Trophoblast cell (in vitro differentiated cells and primary cell): Measurements from ENCODE around the gene EMC6.

Source experiments
- DNase-seq, 2 donors: peaks; one replicate each; pipeline ENCODE4 v3.0.0-alpha.2; 2016
- H2AFZ ChIP-seq: 2 replicates; pipeline ENCODE4 v1.6.1; 2013; ENCODE audit warnings: low read length, moderate library complexity, mild to moderate bottlenecking; ENCODE audit not compliant: insufficient read depth, poor library complexity
- H2AK5ac ChIP-seq: 2 replicates; pipeline ENCODE4 v1.6.1; 2013; ENCODE audit warnings: mild to moderate bottlenecking, low read length
- H2BK120ac ChIP-seq: 2 replicates; pipeline ENCODE4 v1.6.1; 2013; ENCODE audit warnings: low read length, mild to moderate bottlenecking, moderate library complexity; ENCODE audit not compliant: insufficient read depth, poor library complexity
- H2BK12ac ChIP-seq: 2 replicates; pipeline ENCODE4 v1.6.1; 2013; ENCODE audit warnings: mild to moderate bottlenecking, low read length, moderate library complexity
- H2BK5ac ChIP-seq: 2 replicates; pipeline ENCODE4 v1.6.1; 2013; ENCODE audit warnings: low read length, low read depth, moderate library complexity, mild to moderate bottlenecking; ENCODE audit not compliant: poor library complexity
- H3K14ac ChIP-seq: 2 replicates; pipeline ENCODE4 v1.6.1; 2013; ENCODE audit warnings: mild to moderate bottlenecking, low read length
- H3K18ac ChIP-seq: 2 replicates; pipeline ENCODE4 v1.6.1; 2013; ENCODE audit warnings: mild to moderate bottlenecking, low read length
- H3K23ac ChIP-seq: 2 replicates; pipeline ENCODE4 v1.6.1; 2013; ENCODE audit warnings: low read length
- H3K27ac ChIP-seq: 2 replicates; pipeline ENCODE4 v1.5.1; 2013; ENCODE audit warnings: low read depth, mild to moderate bottlenecking, inconsistent platforms, low read length, moderate library complexity
- H3K27me3 ChIP-seq: 2 replicates; pipeline ENCODE4 v1.6.1; 2013; ENCODE audit warnings: inconsistent platforms, mild to moderate bottlenecking, low read length, moderate library complexity; ENCODE audit not compliant: insufficient read depth
- H3K36me3 ChIP-seq, 2 experiments: 1 replicate in 1 of 2; 2 replicates in 1 of 2; pipeline ENCODE4 v1.6.1; 2013; ENCODE audit warnings: low read length in 2 of 2, mild to moderate bottlenecking in 2 of 2, moderate library complexity in 1 of 2; ENCODE audit not compliant: insufficient read depth in 2 of 2, control insufficient read depth in 1 of 2
- H3K4ac ChIP-seq: 2 replicates; pipeline ENCODE4 v1.6.1; 2013; ENCODE audit warnings: low read depth, mild to moderate bottlenecking, low read length, moderate library complexity
- H3K4me1 ChIP-seq, 2 experiments: 1 replicate in 1 of 2; 2 replicates in 1 of 2; pipeline ENCODE4 v1.6.1; 2013; ENCODE audit warnings: low read length in 2 of 2, mild to moderate bottlenecking in 2 of 2, moderate library complexity in 1 of 2; ENCODE audit not compliant: insufficient read depth in 2 of 2, control insufficient read depth in 1 of 2
- H3K4me2 ChIP-seq: 2 replicates; pipeline ENCODE4 v1.6.1; 2013; ENCODE audit warnings: inconsistent platforms, mild to moderate bottlenecking, low read length, moderate library complexity
- H3K4me3 ChIP-seq: 2 replicates; pipeline ENCODE4 v1.5.1; 2013; ENCODE audit warnings: mild to moderate bottlenecking, low read depth, low read length, inconsistent platforms
- H3K79me1 ChIP-seq: one replicate; pipeline ENCODE4 v1.6.1; 2013; ENCODE audit warnings: low read length
- H3K79me2 ChIP-seq: 2 replicates; pipeline ENCODE4 v1.6.1; 2013; ENCODE audit warnings: low read length, mild to moderate bottlenecking; ENCODE audit not compliant: control insufficient read depth, insufficient read depth, poor library complexity
- H3K9ac ChIP-seq: 2 replicates; pipeline ENCODE4 v1.6.1; 2013; ENCODE audit warnings: mild to moderate bottlenecking, low read length
- H3K9me3 ChIP-seq: 2 replicates; pipeline ENCODE4 v1.6.1; 2013; ENCODE audit warnings: low read depth, mild to moderate bottlenecking, control low read depth, inconsistent platforms, low read length; ENCODE audit not compliant: insufficient read depth
- H4K12ac ChIP-seq: 2 replicates; pipeline ENCODE4 v1.6.1; 2013; ENCODE audit warnings: low read depth, mild to moderate bottlenecking, low read length, moderate library complexity
- H4K8ac ChIP-seq: 2 replicates; pipeline ENCODE4 v1.6.1; 2013; ENCODE audit warnings: low read depth, mild to moderate bottlenecking, low read length, moderate library complexity
- H4K91ac ChIP-seq: one replicate; pipeline ENCODE4 v1.6.1; 2013; ENCODE audit warnings: low read depth, mild to moderate bottlenecking, low read length, moderate library complexity
- WGBS: extraction: QIAGEN DNeasy Blood & Tissue Kit; methylation state at CpG from one replicate; pipeline ENCODE4 v1.1.7; 2013; ENCODE audit warnings: missing lambda C conversion rate; ENCODE audit not compliant: insufficient read length, insufficient coverage; ENCODE audit errors: extremely low coverage; 5-methylcytosine and 5-hydroxymethylcytosine counted together

Gene EMC6

GRCh38 chr17:3689262-3690093, 20.9 kb downstream of the EMC6 start:
- Histone ChIP-seq H4K8ac (no peak overlapping the region), H3K27ac (no peak overlapping the region), H2AK5ac (no peak overlapping the region), H3K36me3 (no peaks in the 10 kb centered on the region), H3K4me2 (no peak overlapping the region), H3K4me3 (no peak overlapping the region), H2BK5ac (no peak overlapping the region), H3K27me3 (peaks cover under 1% of the 10 kb centered on the region), H2BK120ac (no peak overlapping the region), H3K14ac (no peak overlapping the region), H4K91ac (no peak overlapping the region), H3K18ac (no peak overlapping the region), H3K4me1 (no peaks in the 10 kb centered on the region), H3K79me2 (no peaks in the 10 kb centered on the region), H3K4ac (no peak overlapping the region), H2AFZ (no peak overlapping the region), H3K9ac (no peak overlapping the region), H3K23ac (no peak overlapping the region), H4K12ac (no peak overlapping the region), H3K79me1 (no peaks in the 10 kb centered on the region), H3K9me3 (peaks cover 2% of the 10 kb centered on the region), H2BK12ac (no peak overlapping the region)
- WGBS: 100% methylated on average over 9 of the region's 44 CpGs
- DNase-seq: no peak

DNA sequence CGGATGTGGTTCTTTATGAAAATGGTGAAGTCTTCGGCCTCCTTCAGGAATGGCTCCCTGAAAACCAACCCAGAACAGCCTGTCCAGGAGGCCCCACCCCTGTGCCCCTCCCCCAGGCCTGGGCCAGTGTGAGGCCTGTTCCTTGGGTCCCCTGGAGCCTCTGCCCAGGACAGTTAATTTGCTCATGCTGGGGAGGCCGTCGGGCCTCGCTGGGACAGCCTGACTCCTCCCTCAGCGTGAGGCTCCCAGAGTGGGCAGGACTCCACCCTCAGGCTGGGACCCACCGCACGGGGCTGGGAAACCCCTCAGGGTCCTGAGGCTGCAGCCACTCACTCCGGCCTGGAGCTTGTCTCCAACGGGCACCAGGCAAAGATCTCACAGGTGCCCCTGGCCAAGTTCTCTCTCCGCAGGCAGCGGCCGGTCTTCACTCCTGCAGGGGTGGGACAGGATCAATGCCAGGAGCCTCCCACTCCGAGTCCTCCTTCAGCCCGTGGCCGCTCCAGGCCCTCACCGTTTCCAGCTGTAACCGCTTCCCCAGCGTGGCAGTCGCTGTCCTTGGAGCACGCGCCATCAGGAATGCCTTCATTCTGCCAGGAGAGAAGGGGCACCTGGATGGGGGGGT, 21.6 kb downstream of the EMC6 start:
- peaks cover 8% of the 10 kb centered on the region for H3K27me3 ChIP-seq
- H3K18ac ChIP-seq: no peak overlapping the region
- H3K4me1 ChIP-seq: no peaks in the 10 kb centered on the region
- H2AFZ ChIP-seq: no peak overlapping the region
- H4K8ac ChIP-seq: no peak overlapping the region
- H3K14ac ChIP-seq: no peak overlapping the region
- no peaks in the 10 kb centered on the region for H3K36me3 ChIP-seq
- peaks cover 2% of the 10 kb centered on the region for H3K9me3 ChIP-seq
- H3K9ac ChIP-seq: no peak overlapping the region
- no peak overlapping the region for H3K23ac ChIP-seq
- no peak for DNase-seq
- no peaks in the 10 kb centered on the region for H3K79me1 ChIP-seq
- H3K79me2 ChIP-seq: no peaks in the 10 kb centered on the region
- H3K4ac ChIP-seq: no peak overlapping the region
- H4K91ac ChIP-seq: no peak overlapping the region
- no peak overlapping the region for H3K4me3 ChIP-seq
- no peak overlapping the region for H4K12ac ChIP-seq
- no peak overlapping the region for H2BK12ac ChIP-seq
- H2AK5ac ChIP-seq: no peak overlapping the region
- no peak overlapping the region for H3K27ac ChIP-seq
- H2BK5ac ChIP-seq: no peak overlapping the region
- WGBS: no CpG with 5 or more reads among the region's 22 CpGs
- no peak overlapping the region for H2BK120ac ChIP-seq
- no peak overlapping the region for H3K4me2 ChIP-seq

DNA sequence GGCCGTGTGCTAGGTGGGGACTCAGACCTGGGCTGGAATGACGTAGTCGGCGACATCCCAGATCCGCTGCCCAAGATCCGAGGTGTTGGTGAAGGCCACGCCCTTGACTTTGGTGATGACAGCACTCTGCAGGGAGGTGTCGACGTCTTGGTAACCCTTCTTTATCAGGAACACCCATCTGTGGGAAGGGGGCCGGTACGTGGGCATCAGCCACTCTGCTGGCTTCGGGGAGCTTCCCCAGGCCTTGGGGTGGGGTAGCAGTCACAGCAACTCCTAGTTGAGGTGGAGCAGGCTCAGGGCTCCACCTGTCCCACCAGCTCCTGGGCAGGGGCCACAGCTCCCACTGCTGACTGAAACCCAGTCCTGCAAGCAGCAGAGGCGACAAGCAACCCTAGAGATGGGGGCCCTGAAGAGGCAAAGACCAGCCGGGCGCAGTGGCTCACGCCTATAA, 23.0 kb downstream of the EMC6 start:
- peaks cover 0 to 8% of the 10 kb centered on the region in 2 experiments for H3K4me1 ChIP-seq
- H2AFZ ChIP-seq: no peak overlapping the region
- H2BK12ac ChIP-seq: no peak overlapping the region
- no peak overlapping the region for H3K9ac ChIP-seq
- H3K79me2 ChIP-seq: no peaks in the 10 kb centered on the region
- no peaks in the 10 kb centered on the region for H3K36me3 ChIP-seq
- H2BK120ac ChIP-seq: no peak overlapping the region
- DNase-seq: no peak
- H4K91ac ChIP-seq: no peak overlapping the region
- peak overlapping the region; percentile 26 for H4K12ac ChIP-seq
- H3K4me3 ChIP-seq: peak overlapping the region; percentile 35
- H2BK5ac ChIP-seq: no peak overlapping the region
- H3K23ac ChIP-seq: no peak overlapping the region
- H3K79me1 ChIP-seq: no peaks in the 10 kb centered on the region
- no peak overlapping the region for H2AK5ac ChIP-seq
- no peak overlapping the region for H3K4ac ChIP-seq
- H3K9me3 ChIP-seq: peaks cover 5% of the 10 kb centered on the region
- H3K4me2 ChIP-seq: no peak overlapping the region
- no CpG with 5 or more reads among the region's 16 CpGs for WGBS
- H3K27ac ChIP-seq: no peak overlapping the region
- peaks cover 20% of the 10 kb centered on the region for H3K27me3 ChIP-seq
- H3K14ac ChIP-seq: no peak overlapping the region
- no peak overlapping the region for H3K18ac ChIP-seq
- H4K8ac ChIP-seq: no peak overlapping the region

DNA sequence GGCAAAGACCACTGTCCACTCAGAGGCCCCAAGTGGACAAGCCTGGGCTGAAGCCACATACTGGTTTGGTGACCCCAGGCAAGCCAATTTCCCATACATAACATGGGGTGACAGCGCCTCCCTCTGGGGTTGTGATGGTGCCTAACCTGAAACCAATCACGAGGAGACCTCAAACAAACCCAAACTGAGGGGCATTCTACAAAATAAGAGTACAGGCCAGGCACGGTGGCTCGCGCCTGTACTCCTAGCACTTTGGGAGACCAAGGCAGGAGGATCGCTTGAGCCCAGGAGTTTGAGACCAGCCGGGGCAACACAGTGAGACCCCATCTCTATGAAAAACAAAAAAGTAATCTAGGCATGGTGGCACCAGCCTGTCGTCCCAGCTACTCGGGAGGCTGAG, 23.7 kb downstream of the EMC6 start:
- no peak overlapping the region for H3K27ac ChIP-seq
- H3K27me3 ChIP-seq: peaks cover 25% of the 10 kb centered on the region
- no peak overlapping the region for H3K23ac ChIP-seq
- H2BK120ac ChIP-seq: no peak overlapping the region
- no peak for DNase-seq
- H4K91ac ChIP-seq: no peak overlapping the region
- no peak overlapping the region for H3K4me2 ChIP-seq
- H2BK12ac ChIP-seq: no peak overlapping the region
- no peak overlapping the region for H4K8ac ChIP-seq
- H3K4me3 ChIP-seq: no peak overlapping the region
- WGBS: no CpG with 5 or more reads among the region's 9 CpGs
- no peak overlapping the region for H2BK5ac ChIP-seq
- no peaks in the 10 kb centered on the region for H3K36me3 ChIP-seq
- no peak overlapping the region for H3K18ac ChIP-seq
- peaks cover 0 to 8% of the 10 kb centered on the region in 2 experiments for H3K4me1 ChIP-seq
- no peaks in the 10 kb centered on the region for H3K79me1 ChIP-seq
- no peak overlapping the region for H3K4ac ChIP-seq
- no peaks in the 10 kb centered on the region for H3K79me2 ChIP-seq
- H4K12ac ChIP-seq: no peak overlapping the region
- peaks cover 7% of the 10 kb centered on the region for H3K9me3 ChIP-seq
- no peak overlapping the region for H3K14ac ChIP-seq
- no peak overlapping the region for H3K9ac ChIP-seq
- H2AFZ ChIP-seq: no peak overlapping the region
- no peak overlapping the region for H2AK5ac ChIP-seq
